GM18873 (cell line): Measurements from ENCODE around the gene TTC3.

Experiments used
- ATAC-seq: cut with Tn5 transposase; IDR thresholded peaks from one replicate; pipeline ENCODE4 v1.9.1; 2021; ENCODE audit warnings: mild to moderate bottlenecking, moderate library complexity, moderate number of reproducible peaks; ENCODE audit not compliant: unreplicated experiment, low FRiP score

The TTC3 gene

DNA sequence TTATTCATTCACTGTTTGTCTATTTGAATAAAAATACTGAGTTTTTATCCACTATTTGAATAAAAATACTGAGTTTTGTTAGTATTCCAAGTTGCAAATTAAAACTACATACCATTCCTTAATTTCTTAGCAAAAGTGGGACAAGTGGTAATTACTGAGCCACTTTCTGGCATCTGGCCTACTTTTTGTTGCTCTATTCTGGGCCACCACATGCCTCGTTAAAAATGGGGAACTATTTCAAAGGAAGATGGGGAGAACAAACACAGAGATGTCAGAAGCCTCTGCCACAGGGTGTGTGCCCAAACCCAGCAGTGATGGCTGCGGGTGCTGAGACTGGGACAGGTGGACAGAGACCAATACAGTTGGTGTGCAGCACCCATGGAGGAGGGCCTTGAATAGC is 14.8 kb upstream of the TTC3 start:
- no peak for ATAC-seq

GRCh38 chr21:37059181-37059580 is 13.9 kb upstream of the TTC3 start:
- no peak for ATAC-seq

GRCh38 chr21:37060296-37060695 is 12.8 kb upstream of the TTC3 start:
- ATAC-seq: no peak

- ATAC-seq: no peak
Measured at GRCh38 chr21:37061926-37062592, 11.0 kb upstream of the TTC3 start.

DNA sequence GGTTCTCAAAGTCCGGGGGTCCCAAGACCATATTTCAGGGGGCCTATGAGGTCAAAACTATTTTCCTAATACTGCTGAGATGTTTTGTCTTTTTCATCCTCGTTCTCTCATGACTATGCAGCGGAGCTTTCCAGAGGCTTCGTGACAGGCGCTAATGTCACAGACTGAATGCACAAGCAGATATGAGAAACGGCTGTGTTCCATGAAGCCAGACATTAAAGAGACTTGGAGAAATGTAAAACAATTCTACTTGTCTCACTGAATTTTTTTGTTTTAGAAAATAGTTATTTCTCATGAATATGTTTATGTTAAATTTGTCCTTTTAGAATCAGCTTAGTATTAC is 10.5 kb upstream of the TTC3 start:
- no peak for ATAC-seq

GRCh38 chr21:37063433-37063832 is 9.6 kb upstream of the TTC3 start:
- ATAC-seq: no peak

GRCh38 chr21:37064841-37065240 is 8.2 kb upstream of the TTC3 start:
- ATAC-seq: no peak

GRCh38 chr21:37065561-37066177 is 7.4 kb upstream of the TTC3 start:
- no peak for ATAC-seq

DNA sequence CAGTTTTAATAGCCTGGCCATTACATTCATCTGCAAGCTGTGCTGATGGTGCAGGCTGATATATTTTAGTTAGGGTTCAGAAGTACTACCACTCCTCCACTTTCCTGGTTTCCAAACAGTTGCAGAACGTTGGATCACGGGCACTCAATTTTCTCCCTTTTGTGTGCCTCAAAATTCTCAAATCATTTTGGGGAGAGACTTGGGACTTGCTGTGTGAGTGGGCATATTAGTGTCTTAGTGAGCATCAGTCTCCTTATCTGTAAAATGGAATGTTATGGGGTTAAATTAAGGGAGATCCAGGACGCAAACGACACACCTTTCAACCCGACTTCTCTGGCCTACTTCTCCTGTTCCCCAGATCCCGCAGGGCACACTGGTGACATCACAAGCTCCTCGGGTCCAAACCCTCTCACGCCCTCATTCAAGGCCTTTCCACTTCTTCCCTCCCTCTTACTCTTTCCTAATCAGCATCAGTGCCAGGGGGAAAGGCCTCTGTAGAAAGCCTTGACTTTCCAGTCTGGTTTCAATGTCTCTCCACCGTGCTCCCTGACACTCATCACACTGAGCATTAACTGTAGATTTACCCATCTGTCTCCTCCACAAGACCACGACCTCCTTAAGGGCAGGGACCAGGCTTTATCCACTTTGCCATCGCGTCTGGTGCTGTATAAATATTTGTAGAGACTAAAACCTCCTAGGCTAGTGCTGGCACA is 1.3 kb upstream of the TTC3 start:
- ATAC-seq: no peak

GRCh38 chr21:37072274-37072987 is 623 bp upstream of the TTC3 start:
- no peak for ATAC-seq

DNA sequence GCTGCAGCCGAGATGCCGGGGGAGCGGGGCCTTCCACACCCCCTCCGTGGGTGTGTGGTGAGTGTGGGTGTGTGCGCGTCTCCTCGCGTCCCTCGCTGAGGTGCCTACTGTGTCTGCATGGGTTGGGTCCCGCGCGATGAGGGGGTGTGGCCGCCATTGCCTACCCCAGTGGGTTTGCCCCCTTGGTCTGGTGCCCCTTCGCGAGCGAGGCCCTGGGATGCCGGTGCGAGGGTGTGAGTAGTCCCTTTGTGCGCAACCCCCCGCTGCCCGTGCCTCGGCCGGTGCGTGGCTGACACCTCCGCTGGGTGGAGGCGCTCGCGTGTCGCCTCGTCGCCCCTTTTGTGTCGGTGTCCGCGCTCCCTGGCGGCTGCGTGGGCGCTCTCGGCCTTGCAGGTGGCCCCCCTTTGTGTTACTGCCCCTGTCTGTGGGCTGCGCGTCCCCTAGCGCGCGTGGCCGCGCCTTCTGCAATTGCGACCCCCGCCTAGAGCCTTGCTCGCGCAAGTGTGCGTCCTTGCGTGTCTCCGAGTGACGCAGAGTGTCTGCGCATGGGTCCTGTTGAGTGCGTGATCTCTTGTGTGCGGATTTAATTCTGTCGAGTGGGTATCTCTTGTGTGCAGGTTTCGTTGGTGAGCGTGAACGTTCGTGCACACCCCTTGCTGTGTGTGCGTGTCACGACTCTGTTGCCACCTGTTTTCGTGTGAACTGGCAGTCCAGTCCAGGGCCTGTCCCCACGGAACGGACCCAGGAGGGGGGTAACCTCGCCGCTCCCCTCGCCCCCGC is 553 bp downstream of the TTC3 start:
- ATAC-seq: no peak

DNA sequence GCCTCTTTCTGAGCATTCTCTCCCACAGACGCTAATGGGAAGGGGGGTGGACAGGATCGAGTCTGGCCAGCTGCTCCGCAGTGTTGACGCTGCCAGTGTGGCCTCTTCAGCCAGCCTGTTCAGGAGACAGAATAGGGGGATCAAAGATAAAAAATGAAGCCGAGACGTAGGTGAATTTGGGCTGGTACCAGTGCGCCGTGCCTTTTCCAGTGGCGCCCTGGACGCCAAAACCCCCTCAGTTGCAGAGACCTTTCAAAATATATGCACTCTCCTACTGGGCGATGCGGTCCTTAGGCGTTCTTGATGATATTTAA is 1.1 kb downstream of the TTC3 start:
- ATAC-seq: no peak

GRCh38 chr21:37074546-37074945 is 1.5 kb downstream of the TTC3 start:
- ATAC-seq: no peak

- no peak for ATAC-seq
Measured at GRCh38 chr21:37075214-37075770, 2.2 kb downstream of the TTC3 start.

DNA sequence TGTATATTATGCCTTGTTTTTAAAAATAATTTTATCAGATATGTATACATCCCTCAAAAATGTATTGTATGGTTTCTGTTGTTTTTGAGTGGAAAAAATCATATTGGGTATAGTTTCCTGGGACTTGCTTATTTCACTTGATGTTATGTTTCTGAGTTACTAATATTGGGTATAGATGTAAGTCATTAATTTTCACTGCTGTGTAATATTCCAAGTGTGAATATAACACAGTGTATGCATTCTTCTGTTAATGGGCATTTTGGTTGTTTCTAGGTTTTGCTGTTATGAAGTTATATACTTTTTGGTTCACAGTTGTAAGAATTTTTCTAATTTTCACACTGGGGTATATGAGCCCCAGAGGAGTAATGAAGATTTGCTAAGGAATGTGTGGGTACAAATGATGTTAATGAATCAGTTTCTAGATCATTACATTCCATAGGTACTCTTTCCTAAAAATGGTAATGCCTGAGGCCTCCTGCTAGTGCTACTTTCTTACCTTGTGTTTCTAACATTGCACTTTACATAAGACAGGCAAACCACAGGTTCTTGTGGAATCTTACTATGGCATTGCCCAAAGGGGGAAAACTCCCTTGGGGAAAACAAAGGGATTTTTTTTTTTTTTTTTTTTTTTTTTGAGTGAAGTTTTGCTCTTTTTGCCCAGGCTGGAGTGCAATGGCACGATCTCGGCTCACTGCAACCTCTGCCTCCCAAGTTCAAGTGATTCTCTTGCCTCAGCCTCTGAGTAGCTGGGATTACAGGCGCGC is 3.2 kb downstream of the TTC3 start:
- no peak for ATAC-seq

DNA sequence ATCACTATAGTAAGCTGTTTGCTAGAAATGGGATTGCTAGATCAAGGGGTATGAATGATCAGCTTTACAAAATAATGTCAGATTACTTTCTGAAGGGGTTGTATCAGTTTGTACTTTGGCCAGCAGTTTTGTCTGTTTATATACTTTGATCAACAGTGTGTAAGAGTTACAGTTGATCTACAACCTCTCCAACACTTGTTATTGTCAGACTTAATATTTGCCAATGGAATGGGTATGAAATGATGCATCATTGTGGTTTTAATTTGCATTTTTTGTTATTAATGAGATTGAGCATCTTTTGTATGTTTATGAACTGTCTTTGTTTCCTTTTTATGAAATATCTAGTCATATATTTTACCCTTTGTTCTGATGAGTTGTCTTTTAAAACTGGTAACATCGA is 4.3 kb downstream of the TTC3 start:
- ATAC-seq: no peak

DNA sequence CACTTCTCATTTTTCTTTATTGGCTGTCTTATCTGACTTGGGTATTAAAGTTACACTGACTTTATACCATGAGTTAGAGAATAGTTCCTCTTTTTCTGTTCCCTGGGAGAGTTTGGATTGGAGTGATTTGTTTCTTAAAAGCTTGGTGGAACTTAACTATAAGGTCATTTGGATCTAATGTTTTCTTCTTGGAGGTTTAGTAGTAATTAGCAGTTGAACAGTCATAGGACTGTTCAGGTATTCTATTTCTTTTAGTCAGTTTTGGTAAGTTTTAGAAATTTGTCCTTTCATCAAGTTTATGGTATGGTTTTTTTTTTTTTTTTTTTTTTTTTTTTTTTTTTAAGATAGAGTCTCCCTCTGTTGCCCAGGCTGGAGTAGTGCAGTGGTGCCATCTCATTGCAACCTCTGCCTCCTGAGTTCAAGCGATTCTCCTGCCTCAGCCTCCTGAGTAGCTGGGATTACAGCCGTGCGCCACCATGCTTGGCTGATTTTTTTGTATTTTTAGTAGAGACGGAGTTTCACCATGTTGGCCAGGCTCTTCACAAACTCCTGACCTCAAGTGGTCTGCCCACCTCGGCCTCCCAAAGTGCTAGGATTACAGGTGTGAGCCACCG is 6.3 kb downstream of the TTC3 start:
- no peak for ATAC-seq

GRCh38 chr21:37082375-37082774 is 9.3 kb downstream of the TTC3 start:
- ATAC-seq: no peak

DNA sequence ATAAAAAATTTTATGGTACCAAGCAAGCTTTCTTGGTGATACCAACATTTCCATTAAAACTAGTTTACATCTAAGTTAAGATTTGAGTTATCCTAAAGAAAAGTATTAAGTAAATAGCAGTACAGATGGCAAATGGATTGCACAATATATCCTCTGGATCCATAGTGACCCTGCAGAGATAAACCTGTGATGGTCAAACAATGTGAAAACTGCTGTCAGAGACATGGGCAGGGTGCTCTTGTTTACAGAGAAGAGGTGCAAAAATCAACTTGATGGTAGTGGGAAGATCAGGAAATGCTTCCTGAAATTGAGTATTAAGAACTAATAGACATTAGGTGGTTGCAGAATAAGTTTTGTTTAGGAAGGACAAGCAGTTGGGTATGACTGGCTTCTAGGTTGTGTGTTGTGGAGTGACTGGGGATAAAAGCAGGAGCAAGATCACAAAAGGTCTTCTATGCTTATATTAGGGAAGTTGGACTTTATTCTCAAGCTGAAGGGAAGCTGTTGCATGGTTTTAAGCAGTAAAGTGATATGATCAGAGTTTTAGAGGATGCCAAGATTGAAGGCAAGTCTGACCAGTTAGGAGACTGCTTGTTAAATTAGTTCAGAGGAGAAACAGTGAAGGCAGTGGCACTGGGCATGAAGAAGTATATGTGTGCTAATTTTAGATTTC is 9.9 kb downstream of the TTC3 start:
- ATAC-seq: no peak
